Raji (cell line): ENCODE data around the gene RAI14.

Experiments used
- POLR2A ChIP-seq: IDR thresholded peaks from 2 replicates; pipeline ENCODE4 v1.6.1; 2011; ENCODE audit warnings: low read depth, low read length, control low read depth; ENCODE audit not compliant: insufficient read depth

RAI14 gene

GRCh38 chr5:34700078-34700452 is 43.9 kb downstream of the RAI14 start:
- TF ChIP-seq POLR2A: no peak

- TF ChIP-seq POLR2A: no peak
Measured at GRCh38 chr5:34703767-34704713, 47.9 kb downstream of the RAI14 start.

GRCh38 chr5:34706084-34706483 is 50.0 kb downstream of the RAI14 start:
- TF ChIP-seq POLR2A: no peak

- no peak for TF ChIP-seq POLR2A
Measured at GRCh38 chr5:34707451-34708107, 51.5 kb downstream of the RAI14 start.

- TF ChIP-seq POLR2A: no peak
Measured at GRCh38 chr5:34708777-34709176, 52.6 kb downstream of the RAI14 start.

- no peak for TF ChIP-seq POLR2A
Measured at GRCh38 chr5:34709861-34710673, 53.9 kb downstream of the RAI14 start.

- no peak for TF ChIP-seq POLR2A
Measured at GRCh38 chr5:34712565-34712964, 56.4 kb downstream of the RAI14 start.

GRCh38 chr5:34715711-34716110 is 59.6 kb downstream of the RAI14 start:
- TF ChIP-seq POLR2A: no peak

- no peak for TF ChIP-seq POLR2A
Measured at GRCh38 chr5:34716986-34717385, 60.9 kb downstream of the RAI14 start.

GRCh38 chr5:34717426-34718327 is 61.5 kb downstream of the RAI14 start:
- TF ChIP-seq POLR2A: no peak

- no peak for TF ChIP-seq POLR2A
Measured at GRCh38 chr5:34718516-34718915, 62.4 kb downstream of the RAI14 start.

GRCh38 chr5:34719029-34719428 is 62.9 kb downstream of the RAI14 start:
- TF ChIP-seq POLR2A: no peak

- no peak for TF ChIP-seq POLR2A
Measured at GRCh38 chr5:34721327-34721726, 65.2 kb downstream of the RAI14 start.

GRCh38 chr5:34722183-34722582 is 66.1 kb downstream of the RAI14 start:
- no peak for TF ChIP-seq POLR2A
